ENCODE measurements around the gene SPATA3.
"Not testable (repeated sequence)": the region's sequence is repeated elsewhere in the genome, so short reads cannot be mapped to it uniquely, and the experiment has no call there.

Gene SPATA3

DNA sequence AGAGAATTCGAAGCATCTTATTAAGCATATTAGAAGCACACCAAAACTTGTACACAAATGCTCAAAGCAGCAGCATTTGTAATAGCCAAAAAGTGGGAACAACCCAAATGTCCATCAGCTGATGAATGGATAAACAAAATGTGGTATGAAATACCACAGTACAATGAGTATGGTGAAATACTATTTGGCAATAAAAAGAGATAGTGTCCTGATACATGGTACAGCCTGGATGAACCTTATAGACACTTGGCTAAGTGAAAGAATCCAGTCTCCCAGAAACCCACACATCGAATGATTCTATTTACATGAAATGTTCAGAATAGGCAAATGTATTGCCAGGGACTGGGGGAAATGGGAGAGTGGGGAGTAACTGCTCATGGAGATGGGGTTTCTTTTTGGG is 3.0 kb downstream of the SPATA3 start:
- DNase-seq (ENCODE audit: low spot score), result no peak

- DNase-seq (ENCODE audit: low spot score), result no peak
These were observed 3.6 kb downstream of the SPATA3 start for GRCh38 chr2:230999477-230999876.

GRCh38 chr2:231000211-231000904 is 4.4 kb downstream of the SPATA3 start:
- DNase-seq (ENCODE audit: low spot score), result no peak

GRCh38 chr2:231001036-231001435 is 5.1 kb downstream of the SPATA3 start:
- DNase-seq (ENCODE audit: low spot score), result no peak

DNA sequence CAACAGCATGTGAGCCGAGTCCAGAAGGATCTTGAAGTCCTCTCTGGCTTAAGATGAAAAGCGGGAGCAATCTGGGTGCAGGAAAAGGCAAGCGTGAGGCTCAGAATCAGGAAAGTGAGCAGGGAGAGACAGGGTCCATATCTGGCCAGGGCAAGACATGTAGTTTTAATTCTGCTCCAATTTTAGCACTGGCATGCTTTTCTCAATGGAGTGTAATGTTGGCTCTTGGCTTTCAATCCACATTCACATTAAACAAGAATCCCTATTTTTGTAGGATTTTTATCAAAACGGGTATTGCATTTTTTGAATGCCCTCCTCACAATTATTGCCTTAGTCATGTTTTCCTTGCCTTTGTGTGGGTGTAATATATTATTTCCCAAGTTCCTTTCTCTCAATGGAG is 6.0 kb downstream of the SPATA3 start:
- no peak for DNase-seq (ENCODE audit: low spot score)

DNA sequence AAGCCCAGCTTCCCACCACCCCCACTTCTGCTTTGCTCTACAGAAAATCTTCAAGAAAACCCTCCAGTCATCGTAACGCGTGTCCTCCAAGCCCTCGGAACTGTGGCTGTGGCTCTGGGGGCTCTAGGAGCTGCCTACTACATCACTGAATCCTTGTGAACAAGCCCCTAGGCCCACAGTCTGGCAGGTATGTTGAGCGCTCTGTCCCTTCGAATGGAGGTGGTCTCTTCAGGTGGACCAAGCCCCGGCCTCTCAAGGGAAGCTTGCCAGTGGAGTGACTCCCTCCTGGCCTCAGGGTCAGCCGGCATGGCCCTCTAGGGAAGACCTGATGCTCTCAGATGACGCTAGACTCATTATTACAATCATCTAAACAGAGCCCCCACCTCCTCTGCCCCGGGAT is 6.7 kb downstream of the SPATA3 start:
- no peak for DNase-seq (ENCODE audit: low spot score)

- DNase-seq (ENCODE audit: low spot score), result no peak
These were observed 7.3 kb downstream of the SPATA3 start for GRCh38 chr2:231003186-231003585.

- DNase-seq (ENCODE audit: low spot score), result not testable (repeated sequence)
These were observed 9.0 kb downstream of the SPATA3 start for GRCh38 chr2:231004930-231005329.

DNA sequence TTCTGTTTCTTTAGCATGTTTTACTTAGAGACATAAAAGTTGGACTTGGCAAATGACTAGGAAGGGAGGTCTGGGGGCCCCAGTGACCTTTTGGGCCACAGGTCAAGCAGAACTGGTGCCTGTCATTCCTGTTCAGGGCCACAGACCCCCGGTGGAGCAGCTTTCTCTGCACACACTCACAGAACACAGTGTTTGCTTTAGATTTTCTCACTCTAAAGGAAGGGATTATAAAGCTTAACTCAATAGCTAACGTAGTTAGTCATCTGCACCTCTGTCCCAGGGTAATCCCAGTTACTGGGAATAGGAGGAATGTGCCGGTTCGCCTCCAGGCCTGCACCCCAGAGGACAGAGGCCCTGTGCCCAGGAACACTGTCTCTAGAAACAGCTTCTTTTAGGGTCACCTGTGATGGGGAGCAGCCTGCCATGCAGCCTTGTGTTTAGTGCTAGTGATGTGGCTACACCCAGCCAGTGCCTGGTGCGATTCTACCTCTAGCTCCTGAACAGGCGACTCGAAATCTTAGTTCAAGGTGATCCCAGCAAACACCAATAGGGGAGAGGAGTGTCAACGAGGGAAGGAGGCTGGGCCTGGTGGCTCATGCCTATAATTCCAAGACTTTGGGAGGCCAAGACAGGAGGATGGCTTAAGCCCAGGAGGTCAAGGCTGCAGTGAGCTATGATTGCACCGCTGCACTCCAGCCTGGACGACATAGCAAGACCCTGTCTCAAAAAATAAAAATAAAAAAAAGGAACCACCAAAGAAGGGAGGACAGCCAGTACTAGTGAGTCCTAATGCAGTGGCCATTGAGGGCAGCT is 11.6 kb downstream of the SPATA3 start:
- no peak for DNase-seq (ENCODE audit: low spot score)

GRCh38 chr2:231008131-231008530 is 12.2 kb downstream of the SPATA3 start:
- no peak for DNase-seq (ENCODE audit: low spot score)

- DNase-seq (ENCODE audit: low spot score), result no peak
These were observed 13.5 kb downstream of the SPATA3 start for GRCh38 chr2:231009236-231009919.

DNA sequence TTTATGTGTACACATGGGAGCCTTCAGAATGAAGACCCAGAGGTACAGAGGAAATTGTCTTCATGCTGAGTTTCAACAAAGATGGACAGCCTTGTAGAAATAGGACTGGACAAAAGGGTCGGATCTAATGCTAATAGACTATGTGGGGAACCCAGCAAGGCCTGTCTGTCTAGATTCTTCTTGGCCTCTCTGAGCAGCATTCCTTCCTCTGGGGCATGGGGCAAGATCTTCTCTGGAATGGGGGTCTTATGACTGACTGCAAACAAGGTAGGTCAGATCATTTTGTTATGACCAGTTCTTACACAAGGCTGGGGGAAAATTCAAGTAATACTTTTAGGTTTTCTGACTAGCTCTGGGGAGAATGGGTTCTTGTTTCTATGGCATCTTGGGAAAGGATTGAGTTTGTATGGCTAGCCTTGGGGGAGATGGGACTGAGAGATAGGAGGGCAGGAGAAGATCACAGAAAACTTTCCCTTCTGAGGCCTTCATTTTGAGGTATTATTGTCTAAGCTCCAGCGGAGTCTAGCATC is 14.3 kb downstream of the SPATA3 start:
- no peak for DNase-seq (ENCODE audit: low spot score)

GRCh38 chr2:231011526-231011925 is 15.6 kb downstream of the SPATA3 start:
- DNase-seq (ENCODE audit: low spot score), result no peak

DNA sequence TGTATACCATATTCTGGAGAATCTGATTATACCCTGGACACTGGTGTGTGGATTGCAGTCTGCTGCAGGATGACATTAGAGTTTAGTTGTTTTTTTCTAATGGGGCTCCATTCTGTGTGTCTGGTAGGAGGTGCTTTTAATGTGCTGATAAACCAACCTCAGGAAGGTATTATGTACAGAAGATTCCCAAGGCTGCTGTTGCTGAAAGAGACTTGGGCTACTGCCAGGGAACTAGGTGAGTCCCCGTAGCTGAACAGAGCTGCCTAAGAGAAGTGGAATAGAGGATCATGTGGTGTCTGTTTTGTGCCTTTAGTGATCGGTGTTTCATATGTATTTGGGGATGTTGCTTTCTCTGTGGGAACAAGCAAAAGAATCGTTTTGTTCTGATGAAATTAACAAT is 16.5 kb downstream of the SPATA3 start:
- DNase-seq (ENCODE audit: low spot score), result no peak

- DNase-seq (ENCODE audit: low spot score), result no peak
These were observed 17.9 kb downstream of the SPATA3 start for GRCh38 chr2:231013820-231014219.

DNA sequence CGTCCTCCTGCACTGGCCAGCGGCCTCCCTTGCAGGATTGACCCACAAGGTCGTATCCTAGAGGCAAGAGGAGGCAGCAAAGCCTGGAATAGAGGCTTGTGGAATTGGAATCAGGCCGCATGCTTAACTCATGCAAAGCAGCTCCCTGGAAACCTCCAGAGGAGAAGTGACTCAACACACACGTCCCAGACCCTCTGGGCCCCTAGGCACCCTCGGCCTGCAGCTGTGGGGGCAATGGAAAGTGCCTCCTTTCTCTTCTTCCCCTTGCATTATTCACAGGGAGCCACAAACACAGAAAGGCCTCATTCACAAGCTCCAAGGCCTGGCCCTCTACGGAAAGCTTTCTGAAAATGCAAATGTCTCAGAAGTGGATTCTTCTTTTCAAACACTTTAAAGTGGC is 19.6 kb downstream of the SPATA3 start:
- no peak for DNase-seq (ENCODE audit: low spot score)

GRCh38 chr2:231015926-231016325 is 20.0 kb downstream of the SPATA3 start:
- DNase-seq (ENCODE audit: low spot score), result no peak

DNA sequence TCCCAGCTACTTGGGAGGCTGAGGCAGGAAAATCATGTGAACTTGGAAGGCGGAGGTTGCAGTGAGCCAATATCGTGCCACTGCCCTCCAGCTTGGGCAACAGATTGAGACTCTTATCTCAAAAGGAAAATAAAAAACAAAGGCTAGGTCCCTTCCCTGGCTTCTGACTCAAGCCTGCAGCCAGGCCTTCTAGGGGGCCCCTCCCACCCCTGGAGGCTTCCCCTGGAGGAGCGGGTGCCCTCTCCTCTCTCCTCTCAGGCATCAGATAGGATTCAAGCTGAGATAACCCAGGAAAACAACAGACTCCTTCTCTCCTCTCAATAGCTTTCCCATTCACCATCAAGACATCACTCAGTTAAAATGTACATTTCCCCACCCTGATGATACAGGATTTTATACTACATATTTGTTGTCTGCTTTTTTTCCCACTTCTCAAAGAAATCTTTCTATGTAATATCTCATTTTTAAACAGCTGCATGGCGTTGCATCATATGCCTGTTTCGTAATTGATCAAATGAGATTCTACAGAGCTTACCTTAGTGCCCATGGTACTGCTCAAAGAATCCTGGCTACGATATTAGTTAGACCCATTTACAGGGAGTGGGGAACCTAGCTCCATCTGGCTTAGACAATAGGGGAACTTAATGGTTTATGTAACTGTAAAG is 20.8 kb downstream of the SPATA3 start:
- no peak for DNase-seq (ENCODE audit: low spot score)

DNA sequence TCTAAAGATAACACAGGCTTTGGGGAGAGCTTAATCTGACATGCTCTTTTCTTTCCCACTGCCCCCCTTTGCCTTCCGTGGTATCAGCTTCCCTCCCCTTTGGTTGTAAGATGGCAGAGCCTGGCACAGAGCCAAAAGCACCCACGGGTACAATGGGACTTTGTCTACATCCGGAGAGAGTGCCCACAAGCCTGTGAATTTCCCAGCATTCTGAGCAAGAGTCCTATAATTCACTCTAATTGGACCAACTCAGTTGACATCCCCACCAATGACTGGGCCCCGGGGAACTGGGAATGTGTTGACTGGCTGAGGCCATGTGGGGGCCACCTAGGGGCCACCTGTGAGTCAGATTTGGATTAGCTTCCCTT is 21.3 kb downstream of the SPATA3 start:
- DNase-seq (ENCODE audit: low spot score), result no peak

GRCh38 chr2:231018184-231018583 is 22.3 kb downstream of the SPATA3 start:
- DNase-seq (ENCODE audit: low spot score), result no peak

- DNase-seq (ENCODE audit: low spot score), result not testable (repeated sequence)
These were observed 29.1 kb downstream of the SPATA3 start for GRCh38 chr2:231025059-231025458.

DNA sequence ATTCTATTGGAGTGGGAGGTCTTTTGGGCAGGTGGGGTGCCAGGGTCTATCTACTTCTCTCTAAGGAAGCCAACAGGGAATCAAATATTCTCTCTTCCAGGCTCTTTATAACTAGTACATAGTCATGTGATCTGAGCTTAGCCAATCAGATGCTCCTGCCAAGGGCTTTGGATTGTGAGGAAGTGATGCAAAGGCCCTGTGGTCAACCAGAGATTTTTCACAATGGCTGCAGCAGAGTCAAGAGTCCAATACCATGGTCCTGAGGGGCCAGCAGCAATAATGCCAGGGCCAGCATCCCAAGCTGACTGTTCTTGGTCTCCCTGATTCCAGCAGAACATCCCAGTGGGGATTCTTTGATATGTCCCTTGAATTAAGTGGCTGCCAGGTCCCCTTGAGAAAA is 33.0 kb downstream of the SPATA3 start:
- no peak for DNase-seq (ENCODE audit: low spot score)
